GM20431 (cell line): Measurements from ENCODE around the gene STAMBPL1.

Source experiments
- in situ Hi-C: fragments of 300-500 bp; cut with MseI, MboI; formaldehyde crosslinking; loops from one replicate; pipeline ENCODE4 v1.15.0; 2020; ENCODE audit warnings: low sequenced_read_pairs; ENCODE audit not compliant: unreplicated experiment

The STAMBPL1 gene

DNA sequence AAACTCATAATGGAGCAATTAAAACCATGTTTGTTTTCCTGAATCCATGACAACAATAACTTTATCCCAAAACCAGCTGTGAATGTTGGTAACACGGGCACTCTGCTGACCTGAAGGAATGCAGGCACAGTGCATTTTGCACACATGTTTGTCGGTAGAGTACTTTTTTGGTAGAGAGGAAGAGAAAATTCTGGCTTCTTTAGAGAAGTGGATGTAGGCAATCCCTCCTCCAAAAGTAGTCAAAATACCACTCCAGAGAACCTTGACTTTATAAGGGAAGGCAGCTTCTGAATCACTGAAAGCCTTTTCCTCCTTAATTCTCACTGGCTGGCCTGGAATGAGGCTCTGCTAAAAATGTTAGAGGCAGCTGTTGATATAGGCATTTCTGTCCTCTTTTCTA, 88.3 kb downstream of the STAMBPL1 start:
- in situ Hi-C loops, result no loop called here

DNA sequence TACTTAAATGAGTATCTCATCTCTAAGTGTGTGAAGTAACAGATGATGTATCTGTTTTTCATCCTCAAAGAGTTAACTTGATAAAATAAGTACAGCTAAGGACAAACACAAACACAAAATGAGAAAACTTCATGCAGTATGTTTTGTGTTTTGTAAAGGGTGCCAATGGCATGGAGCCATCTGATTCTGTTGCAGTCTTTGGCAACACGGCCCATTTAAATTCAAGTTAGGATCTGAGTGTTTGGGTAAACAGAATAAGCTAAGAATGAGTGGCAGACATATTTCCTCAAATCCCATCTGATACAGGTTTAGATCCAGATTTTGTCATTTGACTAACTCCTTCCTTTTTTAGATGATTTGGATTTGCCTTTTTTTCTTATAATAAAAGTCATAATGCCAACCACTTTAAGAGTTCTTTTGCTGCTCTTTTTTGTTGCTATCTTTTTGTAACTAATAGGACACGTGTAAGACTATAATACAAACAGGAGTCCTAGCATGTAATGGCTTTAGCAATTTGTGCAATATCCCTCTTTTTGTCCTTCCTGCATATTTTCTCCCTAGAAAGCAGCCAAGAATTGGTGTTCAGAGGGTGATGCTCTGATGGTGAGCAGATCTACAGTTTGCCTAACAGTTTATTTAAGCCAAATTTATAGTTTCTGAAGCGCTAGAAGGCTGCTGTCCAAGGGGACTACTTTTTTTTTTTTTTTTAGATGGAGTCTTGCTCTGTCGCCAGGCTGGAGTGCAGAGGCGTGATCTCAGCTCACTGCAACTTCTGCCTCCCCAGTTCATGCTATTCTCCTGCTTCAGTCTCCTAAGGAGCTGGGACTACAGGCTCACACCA, 91.4 kb downstream of the STAMBPL1 start:
- in situ Hi-C loops, result no loop called here
